Adrenal gland (tissue), 12 donors: ENCODE data around the gene DIP2C. TPM values are rescaled to one million over a fixed set of nuclear protein-coding genes. Genes with fewer than 3 reads are reported as not detected.
A peak's percentile ranks its signal among the peaks of the same experiment; 100 is the strongest.

Source experiments
- DNase-seq, 7 donors: peaks; one replicate each; pipeline ENCODE4 v3.0.0-alpha.2; 2019 to 2020
- H3K27ac ChIP-seq, 5 donors: fragments of 200-600 bp; sonication (generic) in 4 of 5; 1 replicate in 3 of 5; 2 replicates in 2 of 5; pipeline versions ENCODE4 v1.5.1 to v1.8.0; 2016 to 2020; ENCODE audit warnings: mild to moderate bottlenecking in 1 of 5
- H3K27me3 ChIP-seq: fragments of 200-600 bp; 2 replicates; pipeline ENCODE4 v1.8.0; 2021
- H3K36me3 ChIP-seq, 2 donors: fragments of 200-600 bp; replicated peaks in 1 of 2; 1 replicate in 1 of 2; 2 replicates in 1 of 2; pipeline versions ENCODE4 v1.5.1 to v1.8.0; 2018 to 2022
- H3K4me1 ChIP-seq, 2 donors: fragments of 200-600 bp; replicated peaks in 1 of 2; 1 replicate in 1 of 2; 2 replicates in 1 of 2; pipeline versions ENCODE4 v1.5.1 to v1.8.0; 2018 to 2021
- H3K4me3 ChIP-seq, 4 donors: fragments of 200-600 bp; sonication (generic) in 3 of 4; one replicate each; pipeline ENCODE4 v1.5.1; 2016 to 2018
- H3K9me3 ChIP-seq, 3 donors: fragments of 200-600 bp; sonication (generic) in 1 of 3; replicated peaks in 1 of 3; 1 replicate in 2 of 3; 2 replicates in 1 of 3; pipeline versions ENCODE4 v1.5.1 to v1.8.0; 2016 to 2021
- POLR2A ChIP-seq, 2 donors: fragments of 450-650 bp; IDR thresholded peaks; one replicate each; pipeline ENCODE4 v1.6.1; 2017; ENCODE audit warnings: antibody characterized with exemption in 2 of 2, mild to moderate bottlenecking in 2 of 2, moderate library complexity in 1 of 2
- WGBS, 4 donors: extraction: QIAGEN DNeasy Blood & Tissue Kit in 2 of 4; methylation state at CpG; one replicate each; pipeline versions ENCODE4 v1.1.5 to v1.1.7; 2013 to 2017; 5-methylcytosine and 5-hydroxymethylcytosine counted together
- intact Hi-C, 2 donors: fragments of 100-400 bp; cut with DNase I; formaldehyde crosslinking; loops; one replicate each; pipeline versions ENCODE4 v1.14.1 to v1.15.0; 2022 to 2023
- polyA plus RNA-seq, 3 donors: library from polyadenylated mRNA; stranded (reverse); fragments of 200-250 nt in 2 of 3; fragments of 350-450 nt in 1 of 3; fragmentation: Illumina TruSeq in 1 of 3; extraction: RNeasy Lipid Tissue Mini Kit (QIAGEN cat#74804) in 1 of 3; gene quantifications; one replicate each; pipeline ENCODE4 v1.2.3, GENCODE V29; 2013 to 2014
- total RNA-seq, 9 donors: library from RNA; depleted of rRNA in 4 of 9; stranded (reverse); fragments of >200 nt in 4 of 9; fragments of 120-200 nt in 1 of 9; fragmentation: NEBNext Ultra II Directional in 1 of 9; extraction: Animal tissue kit (Norgen Biotek cat#: 25700) in 1 of 9; gene quantifications; one replicate each; pipeline versions ENCODE4 v1.1.0 to v1.2.4, GENCODE V29; 2013 to 2023
- TF ChIP-seq, protein P1 (sequence below), 6 experiments: fragments of 450-650 bp in 4 of 6; fragments of 200-600 bp in 2 of 6; sonication (generic) in 1 of 6; IDR thresholded peaks; 1 replicate in 5 of 6; 2 replicates in 1 of 6; pipeline versions ENCODE4 v1.5.1 to v1.8.0; 2016 to 2021; ENCODE audit warnings: antibody characterized with exemption in 6 of 6, mild to moderate bottlenecking in 2 of 6, moderate library complexity in 1 of 6
- donor health status: healthy with polysubstance abuse.
- donor health status: Bipolar disorder and iron deficiency.
- donor health status: DM: yes; HTN: yes; CAD: no.
- donor health status: DM: no; HTN: no; CAD: no.
- donor health status: DM: no; HTN: no; CAD: no.
- donor health status: DM: yes; HTN: yes; CAD: no.

The DIP2C gene
- total and polyA plus RNA-seq, 12 donors = 4.8 to 23.9 (median 19.7) TPM

DNA sequence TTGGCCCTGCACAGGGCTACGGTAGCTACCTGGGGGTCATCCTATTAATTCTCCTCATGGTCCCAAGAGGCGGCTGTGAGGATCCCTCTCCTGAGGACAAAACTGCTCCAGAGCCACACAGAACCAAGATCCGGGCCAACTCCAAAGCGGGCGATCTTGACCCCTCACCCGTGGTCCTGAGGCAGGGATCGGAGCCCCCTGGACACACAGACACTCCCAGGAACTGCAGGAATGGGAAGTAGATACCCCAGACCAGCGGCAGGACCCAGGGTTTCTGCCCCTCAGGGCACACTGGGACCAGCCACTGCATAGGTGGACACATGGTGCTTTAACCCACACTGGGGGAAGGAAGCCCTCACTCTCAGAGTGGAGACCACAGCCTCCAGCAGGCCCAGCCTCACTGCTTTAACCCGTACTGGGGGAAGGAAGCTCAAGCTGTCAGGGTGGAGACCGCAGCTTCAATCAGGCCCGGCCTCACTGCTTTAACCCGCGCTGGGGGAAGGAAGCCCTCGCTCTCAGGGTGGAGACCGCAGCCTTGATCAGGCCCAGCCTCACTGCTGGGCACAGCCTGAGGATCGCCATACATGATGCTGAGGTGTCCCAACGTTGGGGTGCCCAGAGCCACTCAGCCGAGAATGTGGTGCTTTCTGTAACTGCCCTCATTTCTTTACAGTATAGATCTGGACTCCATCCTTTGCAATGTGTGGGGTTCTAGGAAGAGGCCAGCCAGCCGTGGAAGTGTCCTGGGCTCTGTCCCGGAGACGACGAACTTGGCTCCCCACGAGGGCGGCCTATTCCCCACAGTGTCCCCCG, 60.1 kb downstream of the DIP2C start:
- TF ChIP-seq, protein P1, sequence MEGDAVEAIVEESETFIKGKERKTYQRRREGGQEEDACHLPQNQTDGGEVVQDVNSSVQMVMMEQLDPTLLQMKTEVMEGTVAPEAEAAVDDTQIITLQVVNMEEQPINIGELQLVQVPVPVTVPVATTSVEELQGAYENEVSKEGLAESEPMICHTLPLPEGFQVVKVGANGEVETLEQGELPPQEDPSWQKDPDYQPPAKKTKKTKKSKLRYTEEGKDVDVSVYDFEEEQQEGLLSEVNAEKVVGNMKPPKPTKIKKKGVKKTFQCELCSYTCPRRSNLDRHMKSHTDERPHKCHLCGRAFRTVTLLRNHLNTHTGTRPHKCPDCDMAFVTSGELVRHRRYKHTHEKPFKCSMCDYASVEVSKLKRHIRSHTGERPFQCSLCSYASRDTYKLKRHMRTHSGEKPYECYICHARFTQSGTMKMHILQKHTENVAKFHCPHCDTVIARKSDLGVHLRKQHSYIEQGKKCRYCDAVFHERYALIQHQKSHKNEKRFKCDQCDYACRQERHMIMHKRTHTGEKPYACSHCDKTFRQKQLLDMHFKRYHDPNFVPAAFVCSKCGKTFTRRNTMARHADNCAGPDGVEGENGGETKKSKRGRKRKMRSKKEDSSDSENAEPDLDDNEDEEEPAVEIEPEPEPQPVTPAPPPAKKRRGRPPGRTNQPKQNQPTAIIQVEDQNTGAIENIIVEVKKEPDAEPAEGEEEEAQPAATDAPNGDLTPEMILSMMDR (IDR thresholded peaks at IDR 0.05) = no peak
- no peak for TF ChIP-seq POLR2A (IDR thresholded peaks at IDR 0.05)
- no peaks in the 10 kb centered on the region for H3K27me3 ChIP-seq
- H3K9me3 ChIP-seq = no peaks in the 10 kb centered on the region
- WGBS, 4 donors = 86 to 93% (median 90%) methylated on average over 10 to 25 of the region's 25 CpGs
- H3K36me3 ChIP-seq = no peaks in the 10 kb centered on the region
- intact Hi-C loops = no loop called here
- DNase-seq = no peak
- no peak overlapping the region for H3K4me3 ChIP-seq
- peaks cover 14 to 27% of the 10 kb centered on the region in 2 donors for H3K4me1 ChIP-seq
- H3K27ac ChIP-seq = no peak overlapping the region

DNA sequence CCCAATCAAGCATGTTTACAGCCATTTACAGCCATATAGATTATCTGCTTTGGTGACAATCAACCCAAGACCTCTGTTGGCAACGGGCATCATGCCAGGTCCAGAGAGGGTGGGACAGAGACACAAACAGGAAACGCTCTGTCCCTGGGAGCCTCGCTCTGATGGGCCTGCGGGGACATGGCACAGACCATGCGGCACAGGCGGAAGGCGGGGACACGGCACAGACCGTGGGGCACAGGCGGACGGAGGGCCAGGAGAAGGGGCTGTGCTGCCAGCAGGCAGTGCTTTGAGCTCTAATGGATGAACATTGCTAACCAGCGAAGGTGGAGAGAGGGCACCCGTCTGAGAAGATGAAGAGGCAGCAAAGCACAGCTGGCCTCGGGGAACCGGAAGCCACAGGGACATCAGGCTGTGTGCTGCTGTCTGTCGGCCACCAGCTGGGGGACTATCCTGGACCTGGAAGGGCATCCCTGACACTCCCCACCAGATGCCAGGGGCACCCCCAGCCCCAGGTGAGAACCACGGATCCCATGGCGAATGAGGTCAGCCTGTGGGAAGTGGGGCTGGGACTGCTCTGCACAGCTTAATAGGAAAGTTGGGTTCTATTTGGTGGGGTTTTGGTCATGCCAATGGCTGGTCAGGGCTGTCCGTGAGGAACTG, 61.0 kb downstream of the DIP2C start:
- 87 to 93% (median 91%) methylated on average over 14 to 19 of the region's 19 CpGs for WGBS, 4 donors
- no peak for TF ChIP-seq POLR2A (IDR thresholded peaks at IDR 0.05)
- TF ChIP-seq, protein P1 (IDR thresholded peaks at IDR 0.05) = no peak
- peaks cover 23 to 27% of the 10 kb centered on the region in 2 donors for H3K4me1 ChIP-seq
- H3K4me3 ChIP-seq = no peak overlapping the region
- no peak for DNase-seq
- intact Hi-C loops = no loop called here
- no peak overlapping the region for H3K27ac ChIP-seq
- H3K27me3 ChIP-seq = no peaks in the 10 kb centered on the region
- H3K9me3 ChIP-seq = no peaks in the 10 kb centered on the region
- no peaks in the 10 kb centered on the region for H3K36me3 ChIP-seq

DNA sequence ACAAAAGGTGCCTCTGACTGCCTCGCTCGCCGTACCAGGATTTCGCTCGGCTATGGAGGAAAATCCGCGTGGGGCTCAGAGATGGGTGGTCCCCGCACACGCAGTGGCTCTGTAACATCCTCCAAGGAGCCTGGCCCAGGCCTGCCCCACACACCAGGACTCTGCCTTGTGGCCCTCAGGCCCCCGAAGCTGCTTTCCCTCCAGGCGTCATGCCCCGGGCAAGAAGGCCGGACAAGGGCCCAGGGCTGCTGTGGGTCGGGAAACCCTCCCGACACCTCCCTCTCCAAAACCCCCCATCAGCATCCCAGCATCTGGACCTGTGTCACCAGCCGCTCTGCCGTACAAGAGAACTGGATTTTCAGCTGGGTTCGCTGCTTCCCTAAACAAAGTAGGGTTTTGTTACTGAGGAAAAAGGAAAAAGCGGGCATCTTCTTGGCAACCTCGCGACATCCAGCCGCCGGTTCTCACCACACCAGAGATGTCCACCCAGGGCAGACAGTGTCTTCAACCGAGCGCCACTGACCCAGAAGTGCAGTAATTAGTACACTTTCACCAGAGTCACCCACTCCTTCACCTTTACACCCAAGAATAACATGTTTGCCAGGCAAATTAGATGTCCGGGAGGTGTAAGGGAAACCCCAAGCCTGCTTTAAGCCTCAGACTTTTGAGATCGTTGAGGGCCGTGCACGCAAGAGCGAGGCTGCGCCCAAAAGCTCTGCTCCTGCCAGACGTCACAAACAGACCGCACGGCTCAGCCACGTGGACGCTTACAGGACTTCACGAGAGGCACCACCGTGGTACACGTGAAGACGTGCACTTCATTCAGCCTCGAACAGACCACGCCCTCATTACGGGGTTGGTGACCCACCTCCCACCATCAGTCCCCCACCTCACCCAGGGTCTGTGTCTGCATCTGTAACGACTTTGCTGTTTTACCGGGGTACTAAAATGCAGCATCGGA, 62.2 kb downstream of the DIP2C start:
- WGBS, 4 donors = 93 to 96% (median 95%) methylated on average over 46 of the region's 46 CpGs
- no peak for TF ChIP-seq POLR2A (IDR thresholded peaks at IDR 0.05)
- TF ChIP-seq, protein P1 (IDR thresholded peaks at IDR 0.05) = no peak
- Histone ChIP-seq H3K27me3 (no peaks in the 10 kb centered on the region), H3K4me3 (no peak overlapping the region), H3K36me3 (no peaks in the 10 kb centered on the region), H3K4me1 (peaks cover 23 to 26% of the 10 kb centered on the region in 2 donors), H3K27ac (peak overlapping the region in 2 of 5 donors; percentile 92 to 98), H3K9me3 (no peaks in the 10 kb centered on the region)
- DNase-seq = no peak
- intact Hi-C loops = no loop called here
